Hindlimb muscle (tissue), 1 donor: ENCODE measurements around the gene MBL2. TPM values are rescaled to one million over a fixed set of nuclear protein-coding genes. Genes with fewer than 3 reads are reported as not detected.

ENCODE experiments used
- DNase-seq: peaks from one replicate; pipeline ENCODE4 v3.0.0-alpha.2; 2013
- polyA plus RNA-seq: library from polyadenylated mRNA; unstranded; fragments of 120-200 nt; gene quantifications from one replicate; pipeline ENCODE4 v1.2.1, GENCODE V29; 2013; ENCODE audit not compliant: insufficient read length

MBL2 gene
- not detected for polyA plus RNA-seq

DNA sequence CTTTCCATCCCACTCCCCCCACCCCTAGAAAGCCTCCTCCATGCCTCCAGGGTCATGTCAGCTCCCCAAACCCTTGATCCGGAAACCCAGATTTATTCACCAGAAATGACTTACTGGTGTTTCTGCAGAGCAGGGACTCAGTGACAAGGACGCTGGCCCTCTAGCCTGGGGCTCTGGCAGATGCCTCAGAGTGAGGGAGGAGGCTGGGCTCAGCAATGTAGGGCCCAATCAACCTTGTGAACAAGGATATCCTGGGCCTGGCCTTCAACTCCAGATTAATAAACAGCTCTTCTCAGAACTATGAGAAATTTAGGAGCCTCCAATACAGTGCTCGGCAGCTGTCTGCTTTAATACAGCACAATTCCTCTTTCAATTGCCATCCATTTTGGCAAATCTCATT, at the start of gene MBL2:
Gene MBL2, minus strand, starts transcription at position 162 of the 400 bp plus-strand sequence. CDS start 1,149 bp downstream, outside the sequence.
- no peak for DNase-seq

DNA sequence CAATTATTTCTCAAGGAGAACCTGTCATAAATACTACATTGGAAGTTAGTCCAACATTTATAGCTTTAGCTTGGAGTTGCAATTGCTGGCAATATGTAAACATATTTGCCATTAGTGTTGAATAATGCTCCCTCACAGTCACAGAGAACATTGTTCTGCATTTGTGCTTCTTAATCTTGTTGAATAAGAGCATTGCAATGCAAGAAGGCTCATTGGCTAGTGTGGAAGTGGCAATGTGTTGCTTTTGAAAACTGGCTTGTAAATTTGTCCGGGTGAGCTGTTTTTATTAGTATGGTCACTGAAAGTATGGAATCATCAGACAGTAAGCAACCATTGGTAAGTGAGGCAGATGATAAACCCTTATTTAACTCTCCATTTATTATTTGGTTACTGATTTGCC, 47.7 kb upstream of the MBL2 start:
- no peak for DNase-seq

DNA sequence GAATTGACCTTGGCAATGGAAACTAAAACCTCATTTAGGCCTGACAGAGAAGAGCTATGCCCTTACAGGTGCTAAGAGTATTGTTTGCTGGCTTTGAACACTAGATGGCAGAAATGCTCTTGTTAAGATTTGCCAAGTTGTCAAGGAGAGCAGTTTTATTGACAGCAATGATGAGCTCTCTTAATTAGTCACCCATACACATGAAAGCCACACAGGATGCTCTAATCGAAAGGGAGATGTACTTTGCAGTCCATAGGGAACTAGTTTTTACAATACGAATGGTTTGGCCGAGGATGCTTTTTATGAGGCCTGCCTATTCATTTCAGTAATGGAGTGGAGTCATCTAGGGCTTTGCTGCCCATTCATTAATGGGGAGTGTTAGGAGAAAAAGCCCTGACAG, 45.4 kb upstream of the MBL2 start:
- DNase-seq, result no peak

DNA sequence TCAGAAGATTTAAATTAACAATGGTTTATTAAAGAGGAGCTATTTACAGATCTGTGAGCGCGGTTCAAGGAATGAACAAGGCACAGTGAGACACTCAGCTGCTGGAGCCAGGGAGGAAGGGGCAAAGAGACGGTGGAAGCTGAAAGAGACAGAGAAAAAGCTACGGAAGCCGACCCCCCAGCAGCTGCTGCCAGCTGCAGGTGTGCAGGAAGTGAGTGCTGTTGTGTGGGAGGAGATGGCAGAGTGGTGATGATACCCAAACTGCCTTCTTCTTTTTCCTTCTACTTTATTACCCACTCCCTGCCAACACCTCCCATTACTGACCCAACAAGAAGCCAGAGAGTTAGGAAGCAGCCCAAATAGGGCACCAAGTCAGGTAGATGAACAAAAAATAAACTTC, 41.9 kb upstream of the MBL2 start:
- no peak for DNase-seq

DNA sequence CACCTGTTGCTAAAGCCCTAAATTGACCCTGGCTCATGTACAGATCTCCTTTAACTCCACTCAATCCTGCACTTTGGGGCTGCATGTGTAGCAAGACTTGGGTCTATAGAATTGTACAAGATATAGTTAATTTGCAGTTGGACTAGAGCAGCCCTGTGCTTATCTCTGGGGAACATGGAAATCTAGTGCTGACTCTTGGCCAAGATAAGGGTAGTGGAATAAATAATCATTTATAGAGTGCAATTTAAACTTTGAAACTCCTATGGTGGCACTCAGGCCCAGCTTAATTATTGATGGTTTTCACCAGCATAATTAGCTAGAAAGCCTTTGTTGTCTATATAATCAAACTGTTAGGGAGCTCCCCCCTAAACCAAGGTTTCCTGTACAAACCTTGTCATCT, 39.2 kb upstream of the MBL2 start:
- no peak for DNase-seq

DNA sequence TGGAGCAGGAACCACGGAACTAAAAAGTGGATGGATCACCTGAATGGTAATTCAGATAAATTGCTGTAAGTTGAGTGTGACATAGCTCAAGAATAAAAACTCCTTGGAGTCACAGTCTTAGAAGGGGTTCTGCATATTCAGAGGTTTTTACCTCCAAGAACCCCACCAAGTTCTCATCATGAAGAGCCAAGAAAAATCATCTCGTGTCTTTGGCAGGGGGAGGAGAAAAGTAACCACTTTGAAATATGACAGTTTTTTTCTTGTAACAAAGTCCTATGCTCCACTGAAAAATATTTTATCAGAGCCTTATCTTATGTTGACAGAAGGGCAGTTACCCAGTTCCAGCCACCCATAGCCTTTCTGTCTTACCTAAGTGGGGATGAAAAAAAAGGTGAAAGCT, 38.2 kb upstream of the MBL2 start:
- DNase-seq, result no peak

DNA sequence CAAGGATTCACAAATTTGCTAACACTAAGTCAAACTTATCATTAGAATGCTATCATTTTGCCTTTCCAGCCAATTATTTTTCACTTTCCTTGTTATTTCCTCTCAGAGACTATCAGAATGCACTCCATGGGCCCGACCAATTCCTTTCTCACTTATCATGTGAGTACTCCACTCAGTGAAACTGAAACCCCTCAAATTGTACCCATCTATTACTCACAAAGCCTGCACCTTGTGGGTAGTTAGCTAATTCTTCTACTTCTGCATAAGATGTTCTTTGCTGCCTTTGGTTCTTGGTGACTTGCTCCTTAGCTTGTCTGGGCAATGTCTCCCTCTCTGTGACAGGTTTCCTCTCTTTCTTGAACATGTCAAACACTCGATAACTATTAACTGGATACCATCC, 35.2 kb upstream of the MBL2 start:
- no peak for DNase-seq

DNA sequence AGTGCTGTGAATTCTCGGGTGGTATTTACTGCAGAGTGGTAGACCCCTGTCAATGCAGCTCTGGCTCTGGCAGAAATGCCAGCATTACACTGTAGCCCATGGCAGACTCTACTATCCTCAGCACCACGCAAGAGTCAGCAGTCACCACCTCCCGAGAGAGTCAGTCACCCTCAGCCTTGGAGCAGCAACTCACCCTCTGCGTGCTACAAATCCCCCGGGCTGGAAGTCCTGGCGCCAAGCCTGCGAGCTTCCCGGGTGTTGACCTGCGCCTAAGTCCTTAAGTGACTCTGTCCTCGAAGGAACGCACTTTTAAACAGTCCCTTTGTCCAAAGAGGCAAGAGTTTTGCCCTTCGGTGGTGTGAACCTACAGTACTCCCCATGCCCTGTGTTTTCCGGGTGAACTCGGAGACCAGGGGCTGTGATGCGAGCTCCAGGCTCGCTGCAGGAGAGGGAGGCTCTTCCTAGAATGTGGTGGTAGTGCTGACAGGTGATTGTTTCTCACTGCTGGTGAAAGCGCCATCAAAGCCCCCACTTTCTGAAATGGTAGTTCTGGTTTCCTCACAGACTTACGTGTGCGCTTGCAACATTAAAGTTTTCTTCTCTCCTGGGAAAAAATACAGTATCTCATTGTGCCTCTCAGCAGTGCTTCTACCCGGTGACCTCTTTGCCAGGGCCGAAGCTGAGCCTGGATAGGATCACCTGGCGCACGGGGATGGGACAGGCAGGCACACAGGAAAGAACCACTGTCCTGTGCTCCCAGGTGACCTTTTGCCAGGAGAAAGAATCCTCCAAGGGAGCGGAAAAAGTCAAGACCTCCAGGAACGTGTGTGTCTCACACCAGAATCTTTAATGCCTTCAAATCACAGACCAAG, 33.1 kb upstream of the MBL2 start:
- DNase-seq, result no peak

DNA sequence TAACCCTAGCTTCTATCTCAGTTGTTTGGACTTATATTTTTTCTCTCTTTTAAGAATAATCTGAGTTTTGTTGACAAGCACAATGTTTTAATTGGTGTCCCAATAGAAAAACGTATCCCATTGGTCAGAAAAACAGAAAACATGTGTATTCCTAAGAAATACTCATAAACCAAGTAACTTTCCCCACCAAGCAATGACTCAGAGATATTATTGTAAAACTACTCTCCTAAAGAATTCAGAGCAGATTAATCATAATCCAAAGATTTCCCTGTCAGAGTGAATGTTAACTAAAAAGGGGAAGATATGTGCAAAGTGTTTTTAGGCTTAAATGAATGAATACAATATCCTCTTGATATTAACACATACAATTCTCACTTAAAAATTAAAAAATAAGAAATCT, 29.4 kb upstream of the MBL2 start:
- DNase-seq, result no peak

DNA sequence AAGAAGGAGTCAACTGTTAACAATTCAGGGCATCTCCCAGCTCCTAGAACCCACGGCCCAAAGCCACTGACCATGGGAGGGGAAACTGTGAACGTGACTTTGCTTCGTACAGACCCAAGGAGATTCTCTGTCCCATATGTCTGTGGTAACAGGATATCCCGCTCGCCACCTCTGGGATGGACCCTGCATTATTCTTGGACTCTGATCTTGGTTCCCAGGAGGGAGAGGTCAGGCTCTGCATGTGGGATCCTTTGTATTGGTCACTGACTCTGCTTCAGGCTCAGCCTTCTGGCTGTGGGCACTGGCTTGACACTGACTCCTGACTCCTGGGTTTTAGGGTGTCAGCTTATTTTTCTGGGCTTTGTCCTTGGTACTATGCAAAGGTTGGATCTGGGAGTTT, 13.5 kb upstream of the MBL2 start:
- DNase-seq, result no peak

DNA sequence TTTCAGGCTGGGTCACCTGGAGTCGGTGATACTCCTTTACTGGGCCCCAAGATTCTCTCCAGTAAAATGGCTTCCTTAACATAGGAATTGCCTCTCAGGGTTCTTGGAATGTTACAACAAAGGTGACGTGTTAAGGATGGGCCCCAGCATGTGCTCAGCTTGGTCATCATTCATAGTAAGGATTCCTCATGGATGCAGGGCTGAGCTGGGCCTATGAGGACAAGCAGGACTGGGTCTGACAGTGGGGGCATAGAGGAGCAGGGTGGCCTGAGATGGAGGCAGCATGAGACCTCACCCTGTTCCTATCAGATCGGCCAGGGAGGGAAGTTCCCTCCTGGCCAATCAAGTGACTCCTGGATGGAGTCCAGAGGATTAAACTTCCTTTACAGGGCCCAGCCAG, 12.8 kb upstream of the MBL2 start:
- DNase-seq, result no peak

DNA sequence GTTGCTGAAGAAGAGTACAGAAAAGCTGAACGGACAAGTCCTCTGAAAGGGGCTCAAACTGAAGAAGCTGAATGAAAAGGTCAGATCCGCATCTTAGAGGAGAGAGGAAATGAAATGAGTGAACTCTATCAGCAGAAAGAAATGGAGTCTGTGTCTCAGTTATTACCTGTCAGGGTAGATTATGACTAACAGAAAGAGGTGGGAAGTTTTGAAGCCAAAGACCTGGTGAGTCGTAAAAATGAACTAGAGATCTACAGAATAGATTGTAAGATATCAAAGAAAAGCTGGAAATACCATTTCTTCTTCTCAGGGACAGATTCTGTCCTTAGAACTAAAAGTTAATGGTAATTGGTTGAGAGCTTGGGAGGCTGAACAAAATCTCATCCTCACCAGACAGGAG, 11.1 kb upstream of the MBL2 start:
- no peak for DNase-seq

DNA sequence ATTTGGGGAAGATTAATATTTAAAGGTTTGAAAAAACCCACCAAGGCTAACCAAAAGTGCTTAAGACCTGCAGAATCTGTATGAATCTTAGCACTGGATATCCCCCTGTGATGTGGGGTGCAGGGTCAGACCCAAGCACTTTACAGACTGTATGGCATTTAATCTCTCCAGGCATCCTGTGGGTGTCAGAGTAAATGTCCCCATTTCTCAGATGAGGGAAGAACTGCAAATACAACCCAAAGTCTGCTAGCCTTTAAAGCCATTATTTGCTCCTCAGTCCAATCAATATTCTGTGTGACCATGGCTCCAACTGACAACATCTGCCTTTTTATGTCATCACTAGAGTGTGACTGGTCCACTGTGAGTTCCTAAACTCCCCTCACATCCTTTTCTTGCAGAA, 10.0 kb upstream of the MBL2 start:
- no peak for DNase-seq

DNA sequence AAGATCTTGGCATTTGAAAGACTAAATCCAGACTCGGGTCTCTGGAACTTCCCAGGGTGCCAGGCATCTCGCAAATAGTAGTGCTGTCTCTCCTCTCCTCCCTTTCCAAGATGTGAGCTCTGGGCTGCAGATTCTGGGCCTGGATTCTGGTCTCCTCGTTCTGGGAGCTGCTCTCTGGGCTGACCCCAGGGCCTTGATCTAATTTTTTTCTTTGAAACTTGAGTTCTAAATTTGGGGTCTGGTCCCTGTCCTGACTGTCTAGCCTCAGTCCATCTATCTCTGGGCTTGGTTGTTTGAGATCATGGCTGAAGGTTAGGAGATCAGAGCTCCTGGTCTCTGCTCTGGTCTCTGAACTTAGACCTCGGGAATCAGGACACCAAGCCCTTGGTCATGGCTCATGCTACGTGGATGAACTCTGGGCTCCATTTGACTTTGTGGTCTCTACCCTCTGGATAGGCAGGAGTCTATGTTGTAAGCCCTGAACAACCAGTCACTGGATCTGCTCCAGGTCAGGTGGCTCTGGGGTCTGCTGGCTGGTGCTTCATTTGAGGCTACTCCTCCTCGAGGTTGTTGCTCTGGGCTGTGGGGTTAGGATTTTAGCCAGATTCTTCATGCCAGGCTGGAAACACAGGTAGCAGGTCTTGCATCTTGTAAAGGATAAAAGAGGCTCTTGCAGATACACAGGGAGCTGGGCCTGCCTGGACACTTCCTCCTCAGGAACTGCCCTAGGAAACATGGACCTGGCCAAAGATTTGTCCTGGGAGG, 8.0 kb upstream of the MBL2 start:
- DNase-seq, result no peak

DNA sequence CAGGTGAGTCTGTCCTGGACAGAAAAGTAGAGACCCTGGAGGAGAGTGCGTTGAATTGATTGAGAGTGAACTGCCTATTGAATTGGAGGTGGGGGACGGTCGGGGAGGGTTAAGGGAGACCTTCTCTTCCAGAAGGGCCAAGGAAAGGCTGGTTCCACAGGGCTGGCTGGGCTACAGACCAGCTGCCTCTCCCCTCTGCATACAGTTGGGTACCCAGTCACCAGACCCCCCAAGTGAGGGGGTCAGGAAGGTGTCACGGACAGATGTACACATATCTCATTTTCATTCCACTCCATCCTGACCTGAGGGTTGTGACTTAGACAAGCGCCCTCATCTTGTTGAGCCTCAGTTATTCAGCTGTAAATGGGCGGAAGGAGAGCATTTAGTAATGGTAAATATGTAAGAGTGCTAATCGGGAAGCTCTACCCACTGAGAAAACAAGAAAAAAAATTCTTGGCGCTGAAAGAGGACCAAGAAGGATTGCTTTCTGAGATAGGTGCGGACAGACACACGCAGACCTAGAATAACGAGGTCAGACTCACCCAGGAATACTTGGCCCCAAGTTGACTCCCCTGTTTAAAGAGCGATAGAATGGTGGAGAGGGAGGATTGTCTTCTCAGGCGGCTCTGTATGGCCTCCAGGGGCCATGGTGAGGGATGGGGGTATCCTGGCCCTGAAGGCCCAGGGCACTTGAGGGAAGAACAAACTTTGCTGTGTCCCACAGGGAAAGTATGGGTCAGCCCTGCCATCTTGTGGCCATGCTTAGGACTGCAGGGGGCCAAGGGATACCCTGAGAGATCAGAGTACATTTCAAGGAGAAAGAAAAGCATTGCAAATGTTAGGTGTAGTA, 7.2 kb upstream of the MBL2 start:
- DNase-seq, result peak; percentile 19

DNA sequence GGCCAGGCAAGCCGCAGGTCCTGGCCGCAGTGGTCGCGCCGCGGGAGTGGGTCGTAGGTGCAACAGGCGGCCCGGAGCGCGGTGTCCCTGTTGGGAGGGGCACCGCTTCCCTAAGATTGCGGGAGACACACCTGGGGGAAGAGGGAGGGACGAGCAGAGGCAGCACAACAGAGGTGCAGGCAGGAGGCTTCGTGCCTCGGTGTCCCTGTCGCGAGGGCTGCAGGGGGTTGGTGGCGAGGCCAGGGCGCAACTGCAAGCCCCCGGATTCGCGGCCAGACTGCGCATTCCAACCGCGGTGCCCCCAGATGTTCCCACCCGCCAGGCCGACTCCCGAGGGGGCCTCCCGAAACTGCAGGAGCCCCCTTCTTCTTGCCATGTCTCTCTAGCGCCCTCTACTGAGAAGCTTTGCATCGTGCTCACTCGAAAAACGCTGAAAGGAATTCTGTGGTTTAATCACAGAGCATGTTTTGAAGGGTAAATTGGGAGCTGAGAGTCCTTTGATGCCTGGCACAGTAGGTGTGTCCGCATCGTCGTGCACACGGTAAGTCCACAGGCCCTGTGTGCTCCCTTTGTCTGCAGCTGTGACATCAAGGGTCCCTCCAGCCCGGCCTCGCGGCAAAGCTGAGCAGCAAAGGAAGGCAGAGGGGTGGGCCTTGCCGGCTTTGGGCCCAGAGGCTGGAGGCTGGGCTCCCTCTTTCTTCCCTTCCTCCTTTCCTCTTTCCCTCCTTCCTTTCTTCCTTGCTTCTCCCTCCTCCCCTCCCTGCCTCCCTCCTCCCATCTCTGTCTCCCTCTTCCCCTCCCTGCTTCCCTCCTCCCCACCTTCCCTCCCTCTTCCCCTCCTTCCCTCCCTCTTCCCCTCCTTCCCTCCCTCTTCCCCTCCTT, 6.2 kb upstream of the MBL2 start:
- DNase-seq, result peak; percentile 7

DNA sequence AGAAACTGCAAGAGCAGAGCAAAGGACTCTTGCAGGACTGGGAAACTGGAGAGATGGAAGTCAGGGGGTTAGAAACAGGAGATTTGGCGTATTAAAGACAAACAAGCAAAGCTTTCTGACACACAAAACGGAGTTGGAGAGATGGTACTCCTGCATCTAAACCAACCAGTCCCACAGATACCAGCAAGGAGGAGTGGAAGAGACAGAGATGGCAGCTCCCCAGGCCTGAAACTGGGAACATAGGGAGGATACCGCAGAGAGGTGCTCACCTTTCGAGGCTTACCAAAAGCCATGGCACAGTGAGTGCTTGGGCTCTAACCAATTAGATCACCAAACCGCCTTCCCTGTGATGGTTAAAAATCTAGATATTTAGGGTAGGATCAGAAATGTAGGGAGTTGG, 4.8 kb upstream of the MBL2 start:
- no peak for DNase-seq

DNA sequence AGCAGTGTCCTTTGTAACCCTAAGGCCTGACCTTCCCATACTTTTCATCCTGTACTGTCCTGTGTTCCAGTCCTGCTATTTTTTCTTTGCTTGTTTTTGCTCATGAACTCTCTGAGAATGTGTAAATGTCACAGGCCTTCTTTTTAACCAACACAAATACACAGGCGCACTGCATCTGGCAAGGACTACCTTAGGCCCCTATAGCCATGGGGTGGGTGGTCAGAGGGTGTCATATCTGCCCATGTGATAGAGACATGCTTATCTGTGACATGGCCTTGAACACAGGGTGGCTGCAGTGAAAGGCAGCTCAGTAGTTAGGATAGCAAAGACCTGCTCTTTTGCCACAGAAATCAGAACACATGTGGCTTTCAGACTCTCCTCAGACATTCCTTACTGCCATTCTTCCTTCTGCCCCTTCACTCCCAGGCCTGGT, 3.9 kb upstream of the MBL2 start:
- no peak for DNase-seq

DNA sequence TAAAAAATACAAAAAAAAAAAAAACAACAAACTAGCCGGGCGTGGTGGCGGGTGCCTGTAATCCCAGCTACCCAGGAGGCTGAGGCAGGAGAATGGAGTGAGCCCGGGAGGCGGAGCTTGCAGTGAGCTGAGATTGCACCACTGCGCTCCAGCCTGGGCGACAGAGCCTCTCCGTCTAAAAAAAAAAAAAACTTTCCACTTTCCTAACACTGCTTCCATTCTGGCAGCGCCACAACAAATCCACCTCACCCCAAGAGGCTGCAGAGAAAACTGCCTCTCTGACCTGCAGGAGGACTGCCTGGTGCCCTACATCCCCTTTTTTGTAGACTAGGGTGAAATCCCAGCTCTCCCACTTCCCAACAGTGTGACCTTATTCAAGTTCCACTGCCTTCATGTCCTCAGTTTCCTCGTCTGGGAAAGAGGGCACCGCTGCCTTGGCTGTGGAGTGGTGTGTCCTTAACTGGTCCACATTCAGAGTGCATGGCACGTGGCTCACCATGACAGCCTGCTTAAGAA, 2.6 kb upstream of the MBL2 start:
- no peak for DNase-seq

DNA sequence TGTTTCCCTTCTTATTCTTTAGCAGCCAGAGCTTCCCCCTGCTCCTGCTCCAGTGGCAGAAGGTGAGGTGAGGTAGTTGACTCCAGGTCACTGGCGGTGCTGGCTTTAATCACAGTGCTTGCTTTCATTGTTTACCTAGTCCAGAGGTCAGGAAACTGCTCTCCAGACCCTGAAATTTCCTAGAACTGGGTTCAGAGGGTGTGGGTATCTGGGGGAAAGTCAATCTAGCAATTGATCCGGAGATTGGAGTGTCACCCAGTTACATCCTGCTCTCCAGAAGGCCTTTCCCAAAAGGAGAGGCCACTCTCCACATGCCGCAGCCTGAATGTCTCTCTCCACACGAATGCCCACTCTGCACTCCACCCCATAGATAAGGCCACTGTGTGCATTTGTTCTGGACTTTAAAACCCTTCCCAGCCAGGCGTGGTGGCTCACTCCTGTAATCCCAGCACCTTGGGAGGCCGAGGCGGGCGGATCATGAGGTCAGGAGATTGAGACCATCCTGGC, 2.1 kb upstream of the MBL2 start:
- DNase-seq, result no peak

DNA sequence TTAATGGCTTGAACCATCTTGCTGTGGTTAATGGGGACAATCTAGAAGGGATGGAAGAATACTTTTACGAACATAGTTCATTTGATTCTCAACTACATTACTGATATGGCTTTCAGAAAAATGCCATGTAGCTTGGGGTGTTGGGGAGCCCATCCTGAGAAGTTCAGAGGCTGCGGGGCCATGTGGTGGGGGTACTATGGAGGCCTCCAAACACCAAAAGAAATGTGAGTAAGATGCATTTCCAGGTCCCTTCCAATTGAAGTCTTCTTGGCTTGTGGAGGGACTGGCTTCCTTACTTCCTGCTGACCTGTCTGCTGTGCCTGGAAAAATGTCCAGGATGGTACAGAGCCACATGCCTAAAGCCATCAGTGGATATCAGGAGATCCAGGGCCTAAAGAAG, 1.6 kb upstream of the MBL2 start:
- no peak for DNase-seq
